Gastroesophageal sphincter (tissue), 3 donors: ENCODE data around the gene FEM1B.

Experiments
- EP300 ChIP-seq: sonication (generic); formaldehyde crosslinking; IDR thresholded peaks from one replicate; pipeline ENCODE4 v1.6.1; 2017; ENCODE audit warnings: antibody characterized with exemption, mild to moderate bottlenecking
- POLR2A ChIP-seq, 2 donors: fragments of 450-650 bp; IDR thresholded peaks; one replicate each; pipeline ENCODE4 v1.6.1; 2017; ENCODE audit warnings: antibody characterized with exemption in 2 of 2, mild to moderate bottlenecking in 2 of 2, moderate library complexity in 1 of 2
- POLR2AphosphoS5 ChIP-seq: sonication (generic); formaldehyde crosslinking; IDR thresholded peaks from one replicate; pipeline ENCODE4 v1.6.1; 2017; ENCODE audit warnings: antibody characterized with exemption
- TF ChIP-seq, protein P1 (sequence below), 4 experiments: fragments of 200-600 bp in 2 of 4; fragments of 450-650 bp in 2 of 4; sonication (generic) in 1 of 4; IDR thresholded peaks; one replicate each; pipeline ENCODE4 v1.5.1; 2017 to 2019; ENCODE audit warnings: antibody characterized with exemption in 4 of 4, mild to moderate bottlenecking in 2 of 4, moderate library complexity in 2 of 4

DNA sequence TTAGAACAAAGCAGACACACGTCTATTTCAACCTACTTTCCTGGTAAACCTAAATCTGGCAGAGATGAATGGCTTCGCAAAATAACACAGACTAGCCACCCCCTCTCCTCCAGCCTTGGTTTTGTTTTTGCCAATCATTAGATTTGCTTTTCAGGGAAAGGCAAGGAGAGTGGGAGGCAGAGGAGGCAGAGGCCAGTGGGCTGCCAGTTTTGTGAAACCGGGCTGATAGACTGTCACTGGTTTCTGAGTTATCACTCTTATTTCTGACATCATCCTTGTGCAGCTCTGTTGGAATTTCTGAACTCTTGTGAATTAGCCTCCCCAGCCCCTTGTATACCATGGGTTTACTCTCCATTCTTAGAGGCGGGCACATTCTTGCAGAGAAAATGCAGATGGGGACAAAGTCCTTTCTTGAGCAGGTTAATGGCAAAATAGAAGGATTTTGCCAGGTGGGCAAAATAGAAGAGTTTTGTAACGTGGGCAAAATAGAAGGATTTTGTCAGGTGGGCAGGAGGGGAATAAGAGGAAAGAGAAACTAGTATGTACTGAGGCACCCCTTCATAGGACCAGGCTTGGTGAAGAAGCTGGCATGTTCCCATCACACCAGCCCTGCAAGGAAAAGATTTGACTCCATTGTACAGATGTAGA, 3.2 kb upstream of the FEM1B start:
- TF ChIP-seq EP300 (no peak), POLR2A (IDR thresholded peaks at IDR 0.05) (no peak), POLR2AphosphoS5 (no peak)
- TF ChIP-seq, protein P1, sequence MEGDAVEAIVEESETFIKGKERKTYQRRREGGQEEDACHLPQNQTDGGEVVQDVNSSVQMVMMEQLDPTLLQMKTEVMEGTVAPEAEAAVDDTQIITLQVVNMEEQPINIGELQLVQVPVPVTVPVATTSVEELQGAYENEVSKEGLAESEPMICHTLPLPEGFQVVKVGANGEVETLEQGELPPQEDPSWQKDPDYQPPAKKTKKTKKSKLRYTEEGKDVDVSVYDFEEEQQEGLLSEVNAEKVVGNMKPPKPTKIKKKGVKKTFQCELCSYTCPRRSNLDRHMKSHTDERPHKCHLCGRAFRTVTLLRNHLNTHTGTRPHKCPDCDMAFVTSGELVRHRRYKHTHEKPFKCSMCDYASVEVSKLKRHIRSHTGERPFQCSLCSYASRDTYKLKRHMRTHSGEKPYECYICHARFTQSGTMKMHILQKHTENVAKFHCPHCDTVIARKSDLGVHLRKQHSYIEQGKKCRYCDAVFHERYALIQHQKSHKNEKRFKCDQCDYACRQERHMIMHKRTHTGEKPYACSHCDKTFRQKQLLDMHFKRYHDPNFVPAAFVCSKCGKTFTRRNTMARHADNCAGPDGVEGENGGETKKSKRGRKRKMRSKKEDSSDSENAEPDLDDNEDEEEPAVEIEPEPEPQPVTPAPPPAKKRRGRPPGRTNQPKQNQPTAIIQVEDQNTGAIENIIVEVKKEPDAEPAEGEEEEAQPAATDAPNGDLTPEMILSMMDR (IDR thresholded peaks at IDR 0.05), result no peak
